ENCODE data around the gene FITM1.
A peak's percentile ranks its signal among the peaks of the same experiment; 100 is the strongest.

The FITM1 gene

GRCh38 chr14:24084440-24084839, 46.0 kb upstream of the FITM1 start:
- H3K36me3 Mint-ChIP-seq (ENCODE audit: low read depth): no peaks in the 10 kb centered on the region

GRCh38 chr14:24085215-24085614, 45.2 kb upstream of the FITM1 start:
- Mint-ChIP-seq H3K4me1 (peaks cover 19% of the 10 kb centered on the region), H3K9me3 (no peaks in the 10 kb centered on the region), H3K27ac (no peak overlapping the region), H3K36me3 (ENCODE audit: low read depth) (no peaks in the 10 kb centered on the region), H3K27me3 (ENCODE audit: low read depth) (peaks cover 43% of the 10 kb centered on the region), H3K4me3 (no peak overlapping the region)
- no peak for TF ChIP-seq CTCF (IDR thresholded peaks at IDR 0.05; ENCODE audit: unreplicated experiment in 3 of 3)

More at GRCh38 chr14:24084440-24084839, 46.0 kb upstream of the FITM1 start:
- TF ChIP-seq CTCF (IDR thresholded peaks at IDR 0.05; ENCODE audit: unreplicated experiment in 3 of 3): no peak
- H3K27me3 Mint-ChIP-seq (ENCODE audit: low read depth): peaks cover 51% of the 10 kb centered on the region
- peaks cover 26% of the 10 kb centered on the region for H3K4me1 Mint-ChIP-seq
- H3K9me3 Mint-ChIP-seq: no peaks in the 10 kb centered on the region
- H3K27ac Mint-ChIP-seq: peak overlapping the region in 1 of 3 experiments; percentile 16
- H3K4me3 Mint-ChIP-seq: no peak overlapping the region

GRCh38 chr14:24086193-24086955, 44.1 kb upstream of the FITM1 start:
- H3K27ac Mint-ChIP-seq: no peak overlapping the region
- peaks cover 20% of the 10 kb centered on the region for H3K4me1 Mint-ChIP-seq
- no peaks in the 10 kb centered on the region for H3K36me3 Mint-ChIP-seq (ENCODE audit: low read depth)
- H3K9me3 Mint-ChIP-seq: no peaks in the 10 kb centered on the region
- TF ChIP-seq CTCF (IDR thresholded peaks at IDR 0.05; ENCODE audit: unreplicated experiment in 3 of 3): no peak
- peaks cover 35% of the 10 kb centered on the region for H3K27me3 Mint-ChIP-seq (ENCODE audit: low read depth)
- H3K4me3 Mint-ChIP-seq: no peak overlapping the region

- Mint-ChIP-seq H3K27me3 (ENCODE audit: low read depth) (peaks cover 32% of the 10 kb centered on the region), H3K9me3 (no peaks in the 10 kb centered on the region), H3K4me1 (peaks cover 17% of the 10 kb centered on the region), H3K27ac (no peak overlapping the region), H3K4me3 (no peak overlapping the region), H3K36me3 (ENCODE audit: low read depth) (no peaks in the 10 kb centered on the region)
- TF ChIP-seq CTCF (IDR thresholded peaks at IDR 0.05; ENCODE audit: unreplicated experiment in 3 of 3): no peak
Observed at GRCh38 chr14:24087004-24087403, 43.5 kb upstream of the FITM1 start.

GRCh38 chr14:24088095-24088494, 42.4 kb upstream of the FITM1 start:
- Mint-ChIP-seq H3K4me1 (peaks cover 20% of the 10 kb centered on the region), H3K27me3 (ENCODE audit: low read depth) (peaks cover 22% of the 10 kb centered on the region), H3K36me3 (ENCODE audit: low read depth) (no peaks in the 10 kb centered on the region), H3K9me3 (no peaks in the 10 kb centered on the region), H3K4me3 (no peak overlapping the region), H3K27ac (no peak overlapping the region)
- TF ChIP-seq CTCF (IDR thresholded peaks at IDR 0.05; ENCODE audit: unreplicated experiment in 3 of 3): no peak

- peaks cover 6% of the 10 kb centered on the region for H3K27me3 Mint-ChIP-seq (ENCODE audit: low read depth)
- no peaks in the 10 kb centered on the region for H3K36me3 Mint-ChIP-seq (ENCODE audit: low read depth)
- H3K27ac Mint-ChIP-seq: no peak overlapping the region
- H3K4me3 Mint-ChIP-seq: no peak overlapping the region
- H3K9me3 Mint-ChIP-seq: no peaks in the 10 kb centered on the region
- peaks cover 29% of the 10 kb centered on the region for H3K4me1 Mint-ChIP-seq
- no peak for TF ChIP-seq CTCF (IDR thresholded peaks at IDR 0.05; ENCODE audit: unreplicated experiment in 3 of 3)
Observed at GRCh38 chr14:24089890-24090289, 40.6 kb upstream of the FITM1 start.
